GM21360 (cell line): ENCODE data around the gene CFAP45.

Experiments
- ATAC-seq: cut with Tn5 transposase; IDR thresholded peaks from one replicate; pipeline ENCODE4 v1.9.1; 2021; ENCODE audit warnings: mild to moderate bottlenecking, moderate library complexity; ENCODE audit not compliant: unreplicated experiment

CFAP45 gene

GRCh38 chr1:159900086-159900680 lies at the start of gene CFAP45:
TSS of gene CFAP45 (minus strand) at chr1:159900165. CDS start at chr1:159900098, 67 bp downstream.
- ATAC-seq: no peak

- no peak for ATAC-seq
Measured at GRCh38 chr1:159949123-159949522, 49.2 kb upstream of the CFAP45 start.

GRCh38 chr1:159947942-159948341 lies 48.0 kb upstream of the CFAP45 start:
- no peak for ATAC-seq

GRCh38 chr1:159946242-159947187 lies 46.5 kb upstream of the CFAP45 start:
- no peak for ATAC-seq

- peak; percentile 60 for ATAC-seq
Measured at GRCh38 chr1:159945483-159946241, 45.7 kb upstream of the CFAP45 start, which contains the start of gene IGSF9. TSS of gene IGSF9 (minus strand) at chr1:159945613. CDS start at chr1:159943454, 2,159 bp downstream.

GRCh38 chr1:159944623-159945455 lies 44.9 kb upstream of the CFAP45 start:
- no peak for ATAC-seq

GRCh38 chr1:159943908-159944622 lies 44.1 kb upstream of the CFAP45 start:
- ATAC-seq: no peak

- no peak for ATAC-seq
Measured at GRCh38 chr1:159943278-159943640, 43.3 kb upstream of the CFAP45 start.

GRCh38 chr1:159942632-159943277 lies 42.8 kb upstream of the CFAP45 start:
- no peak for ATAC-seq

GRCh38 chr1:159941591-159942560 lies 41.9 kb upstream of the CFAP45 start:
- ATAC-seq: no peak

GRCh38 chr1:159941141-159941540 lies 41.2 kb upstream of the CFAP45 start:
- ATAC-seq: no peak

GRCh38 chr1:159940006-159940620 lies 40.1 kb upstream of the CFAP45 start:
- ATAC-seq: no peak

- ATAC-seq: no peak
Measured at GRCh38 chr1:159939678-159940002, 39.7 kb upstream of the CFAP45 start.

GRCh38 chr1:159938905-159939677 lies 39.1 kb upstream of the CFAP45 start:
- ATAC-seq: no peak

- ATAC-seq: no peak
Measured at GRCh38 chr1:159938211-159938852, 38.4 kb upstream of the CFAP45 start.

- no peak for ATAC-seq
Measured at GRCh38 chr1:159937054-159937750, 37.2 kb upstream of the CFAP45 start.
